ENCODE measurements around the gene EMP3.

DNA sequence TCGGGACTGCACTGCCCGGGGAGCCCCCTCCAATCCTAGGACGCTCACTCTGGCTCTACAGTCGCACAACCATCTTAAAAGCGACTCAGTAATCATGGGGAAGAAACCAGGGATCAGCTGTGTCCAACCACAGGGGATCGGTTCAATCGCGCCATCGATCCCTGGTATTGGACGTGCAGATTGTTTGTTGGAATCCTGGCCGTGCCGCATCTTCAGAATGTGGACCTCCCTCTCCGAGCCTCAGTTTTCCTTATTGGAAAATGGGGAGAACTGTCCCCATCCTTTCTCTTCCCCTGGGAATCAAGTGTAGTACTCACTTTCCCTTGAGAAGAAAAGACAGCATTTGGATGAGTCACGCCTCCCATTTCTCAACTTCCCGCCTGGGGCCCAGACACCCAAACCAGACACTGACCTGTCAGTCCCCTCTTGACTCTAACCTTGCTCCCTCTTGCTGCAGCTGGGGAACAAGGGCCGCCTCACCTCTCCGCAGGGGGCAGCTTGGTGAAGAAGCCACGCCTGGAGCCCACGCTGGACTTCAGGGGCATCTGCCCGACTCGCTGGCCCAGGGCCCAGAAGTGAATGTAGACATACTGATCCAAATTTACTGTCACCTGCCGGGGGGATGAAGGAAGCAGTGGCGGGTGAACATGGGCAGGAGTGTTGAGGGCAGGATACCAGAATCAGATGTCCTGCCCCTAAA is 17.6 kb downstream of the EMP3 start:
- TF ChIP-seq, protein P1, sequence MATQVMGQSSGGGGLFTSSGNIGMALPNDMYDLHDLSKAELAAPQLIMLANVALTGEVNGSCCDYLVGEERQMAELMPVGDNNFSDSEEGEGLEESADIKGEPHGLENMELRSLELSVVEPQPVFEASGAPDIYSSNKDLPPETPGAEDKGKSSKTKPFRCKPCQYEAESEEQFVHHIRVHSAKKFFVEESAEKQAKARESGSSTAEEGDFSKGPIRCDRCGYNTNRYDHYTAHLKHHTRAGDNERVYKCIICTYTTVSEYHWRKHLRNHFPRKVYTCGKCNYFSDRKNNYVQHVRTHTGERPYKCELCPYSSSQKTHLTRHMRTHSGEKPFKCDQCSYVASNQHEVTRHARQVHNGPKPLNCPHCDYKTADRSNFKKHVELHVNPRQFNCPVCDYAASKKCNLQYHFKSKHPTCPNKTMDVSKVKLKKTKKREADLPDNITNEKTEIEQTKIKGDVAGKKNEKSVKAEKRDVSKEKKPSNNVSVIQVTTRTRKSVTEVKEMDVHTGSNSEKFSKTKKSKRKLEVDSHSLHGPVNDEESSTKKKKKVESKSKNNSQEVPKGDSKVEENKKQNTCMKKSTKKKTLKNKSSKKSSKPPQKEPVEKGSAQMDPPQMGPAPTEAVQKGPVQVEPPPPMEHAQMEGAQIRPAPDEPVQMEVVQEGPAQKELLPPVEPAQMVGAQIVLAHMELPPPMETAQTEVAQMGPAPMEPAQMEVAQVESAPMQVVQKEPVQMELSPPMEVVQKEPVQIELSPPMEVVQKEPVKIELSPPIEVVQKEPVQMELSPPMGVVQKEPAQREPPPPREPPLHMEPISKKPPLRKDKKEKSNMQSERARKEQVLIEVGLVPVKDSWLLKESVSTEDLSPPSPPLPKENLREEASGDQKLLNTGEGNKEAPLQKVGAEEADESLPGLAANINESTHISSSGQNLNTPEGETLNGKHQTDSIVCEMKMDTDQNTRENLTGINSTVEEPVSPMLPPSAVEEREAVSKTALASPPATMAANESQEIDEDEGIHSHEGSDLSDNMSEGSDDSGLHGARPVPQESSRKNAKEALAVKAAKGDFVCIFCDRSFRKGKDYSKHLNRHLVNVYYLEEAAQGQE (IDR thresholded peaks at IDR 0.05; ENCODE audit: low read depth) = no peak
- TF ChIP-seq, protein P2, sequence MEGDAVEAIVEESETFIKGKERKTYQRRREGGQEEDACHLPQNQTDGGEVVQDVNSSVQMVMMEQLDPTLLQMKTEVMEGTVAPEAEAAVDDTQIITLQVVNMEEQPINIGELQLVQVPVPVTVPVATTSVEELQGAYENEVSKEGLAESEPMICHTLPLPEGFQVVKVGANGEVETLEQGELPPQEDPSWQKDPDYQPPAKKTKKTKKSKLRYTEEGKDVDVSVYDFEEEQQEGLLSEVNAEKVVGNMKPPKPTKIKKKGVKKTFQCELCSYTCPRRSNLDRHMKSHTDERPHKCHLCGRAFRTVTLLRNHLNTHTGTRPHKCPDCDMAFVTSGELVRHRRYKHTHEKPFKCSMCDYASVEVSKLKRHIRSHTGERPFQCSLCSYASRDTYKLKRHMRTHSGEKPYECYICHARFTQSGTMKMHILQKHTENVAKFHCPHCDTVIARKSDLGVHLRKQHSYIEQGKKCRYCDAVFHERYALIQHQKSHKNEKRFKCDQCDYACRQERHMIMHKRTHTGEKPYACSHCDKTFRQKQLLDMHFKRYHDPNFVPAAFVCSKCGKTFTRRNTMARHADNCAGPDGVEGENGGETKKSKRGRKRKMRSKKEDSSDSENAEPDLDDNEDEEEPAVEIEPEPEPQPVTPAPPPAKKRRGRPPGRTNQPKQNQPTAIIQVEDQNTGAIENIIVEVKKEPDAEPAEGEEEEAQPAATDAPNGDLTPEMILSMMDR (IDR thresholded peaks at IDR 0.05 in 2 of 3, conservative IDR thresholded peaks at IDR 0.05 in 1 of 3; ENCODE audit: borderline replicate concordance in 1 of 3, insufficient read depth in 1 of 3, low read depth in 2 of 3, low read length in 2 of 3) = no peak
- no peak for TF ChIP-seq EZH2phosphoT487 (IDR thresholded peaks at IDR 0.05; ENCODE audit: borderline replicate concordance)
- no peak for TF ChIP-seq JUND (IDR thresholded peaks at IDR 0.05)
- TF ChIP-seq, protein P3, sequence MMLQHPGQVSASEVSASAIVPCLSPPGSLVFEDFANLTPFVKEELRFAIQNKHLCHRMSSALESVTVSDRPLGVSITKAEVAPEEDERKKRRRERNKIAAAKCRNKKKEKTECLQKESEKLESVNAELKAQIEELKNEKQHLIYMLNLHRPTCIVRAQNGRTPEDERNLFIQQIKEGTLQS (IDR thresholded peaks at IDR 0.05) = no peak
- no peak for TF ChIP-seq EZH2 (IDR thresholded peaks at IDR 0.05)
- TF ChIP-seq CEBPB (IDR thresholded peaks at IDR 0.05; ENCODE audit: low read depth) = no peak

Data from HCT116 (cell line).